Mucosa of gallbladder (tissue), 1 donor: Measurements from ENCODE around the gene SLC16A5. TPM values are rescaled to one million over a fixed set of nuclear protein-coding genes. Genes with fewer than 3 reads are reported as not detected.
A peak's percentile ranks its signal among the peaks of the same experiment; 100 is the strongest.
"Not testable (repeated sequence)": the region's sequence is repeated elsewhere in the genome, so short reads cannot be mapped to it uniquely, and the experiment has no call there.

Experiments
- DNase-seq: peaks from one replicate; pipeline ENCODE4 v3.0.0-alpha.2; 2020; ENCODE audit warnings: low spot score
- total RNA-seq: library from RNA; stranded (reverse); gene quantifications from one replicate; pipeline ENCODE4 v1.2.1, GENCODE V29; 2021
- donor health status: DM: no; HTN: no; CAD: no.

The SLC16A5 gene
- total RNA-seq, 1 donor from 2014 or later: 19.9 TPM

GRCh38 chr17:75064460-75064859 lies 23.3 kb upstream of the SLC16A5 start:
- no peak for DNase-seq

- no peak for DNase-seq
Observed at GRCh38 chr17:75064867-75065561, 22.7 kb upstream of the SLC16A5 start.

GRCh38 chr17:75065562-75066151 lies 22.1 kb upstream of the SLC16A5 start:
- DNase-seq: no peak

- no peak for DNase-seq
Observed at GRCh38 chr17:75067856-75068255, 19.9 kb upstream of the SLC16A5 start.

GRCh38 chr17:75068750-75069149 lies 19.0 kb upstream of the SLC16A5 start:
- DNase-seq: no peak

- DNase-seq: no peak
Observed at GRCh38 chr17:75069783-75070182, 18.0 kb upstream of the SLC16A5 start.

GRCh38 chr17:75071478-75072271 lies 16.1 kb upstream of the SLC16A5 start:
- not testable (repeated sequence) for DNase-seq

GRCh38 chr17:75072909-75073308 lies 14.8 kb upstream of the SLC16A5 start:
- DNase-seq: not testable (repeated sequence)

GRCh38 chr17:75073618-75074047 lies 14.1 kb upstream of the SLC16A5 start:
- DNase-seq: no peak

GRCh38 chr17:75074532-75074931 lies 13.2 kb upstream of the SLC16A5 start:
- no peak for DNase-seq

- no peak for DNase-seq
Observed at GRCh38 chr17:75075597-75076336, 12.0 kb upstream of the SLC16A5 start.

- DNase-seq: no peak
Observed at GRCh38 chr17:75077072-75077495, 10.7 kb upstream of the SLC16A5 start.

GRCh38 chr17:75077496-75078283 lies 10.1 kb upstream of the SLC16A5 start:
- peak; percentile 67 for DNase-seq

GRCh38 chr17:75078284-75079022 lies 9.3 kb upstream of the SLC16A5 start:
- DNase-seq: no peak

GRCh38 chr17:75079023-75079373 lies 8.8 kb upstream of the SLC16A5 start:
- DNase-seq: no peak

GRCh38 chr17:75081611-75082540 lies 5.9 kb upstream of the SLC16A5 start:
- no peak for DNase-seq

- DNase-seq: no peak
Observed at GRCh38 chr17:75082683-75083082, 5.1 kb upstream of the SLC16A5 start.

GRCh38 chr17:75084039-75084660 lies 3.6 kb upstream of the SLC16A5 start:
- DNase-seq: peak; percentile 40
